GM12891 (cell line): ENCODE results near the gene CDH4.

Experiments
- PAX5 ChIP-seq: IDR thresholded peaks from 2 replicates; pipeline ENCODE4 v1.6.1; 2011; ENCODE audit warnings: low read length, moderate library complexity, mild to moderate bottlenecking; ENCODE audit not compliant: insufficient read depth, severe bottlenecking
- POLR2AphosphoS5 ChIP-seq: IDR thresholded peaks from 2 replicates; pipeline ENCODE4 v1.6.1; 2011; ENCODE audit warnings: low read depth, low read length, control low read depth

- TF ChIP-seq PAX5, result no peak
- no peak for TF ChIP-seq POLR2AphosphoS5
Observed at GRCh38 chr20:61502433-61502832, 250.4 kb downstream of the CDH4 start.
